ENCODE data around the gene SAMSN1. TPM values are rescaled to one million over a fixed set of nuclear protein-coding genes. Genes with fewer than 3 reads are reported as not detected.

The SAMSN1 gene
- total and polyA plus RNA-seq, 9 of the 15 experiments (the other 6 are each of a cell fraction or from before 2014, with no cell fraction given) = 101 to 223 (median 159) TPM

DNA sequence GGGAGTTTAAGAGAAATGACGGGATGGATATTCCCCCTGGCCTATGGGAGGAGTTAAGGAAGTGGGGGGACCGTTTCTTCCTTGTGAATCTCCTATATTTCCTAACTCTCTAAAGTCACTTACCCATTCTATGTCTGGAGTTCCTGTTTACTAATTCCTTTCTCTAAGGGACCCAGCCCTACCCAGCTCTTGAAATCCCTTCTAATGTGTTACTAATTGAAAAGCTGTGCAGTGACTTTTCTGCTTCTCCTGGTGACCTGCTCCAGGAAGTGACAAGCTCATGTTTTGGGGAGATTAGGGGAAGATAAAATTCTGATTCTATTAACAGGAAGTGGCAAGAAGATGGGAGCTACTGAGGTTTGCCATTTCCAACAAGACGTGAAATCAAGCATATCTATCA is 4.0 kb upstream of the SAMSN1 start (continued):
- TF ChIP-seq, protein P1, sequence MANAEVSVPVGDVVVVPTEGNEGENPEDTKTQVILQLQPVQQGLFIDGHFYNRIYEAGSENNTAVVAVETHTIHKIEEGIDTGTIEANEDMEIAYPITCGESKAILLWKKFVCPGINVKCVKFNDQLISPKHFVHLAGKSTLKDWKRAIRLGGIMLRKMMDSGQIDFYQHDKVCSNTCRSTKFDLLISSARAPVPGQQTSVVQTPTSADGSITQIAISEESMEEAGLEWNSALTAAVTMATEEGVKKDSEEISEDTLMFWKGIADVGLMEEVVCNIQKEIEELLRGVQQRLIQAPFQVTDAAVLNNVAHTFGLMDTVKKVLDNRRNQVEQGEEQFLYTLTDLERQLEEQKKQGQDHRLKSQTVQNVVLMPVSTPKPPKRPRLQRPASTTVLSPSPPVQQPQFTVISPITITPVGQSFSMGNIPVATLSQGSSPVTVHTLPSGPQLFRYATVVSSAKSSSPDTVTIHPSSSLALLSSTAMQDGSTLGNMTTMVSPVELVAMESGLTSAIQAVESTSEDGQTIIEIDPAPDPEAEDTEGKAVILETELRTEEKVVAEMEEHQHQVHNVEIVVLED (CRISPR knock-in tag; IDR thresholded peaks at IDR 0.05) = no peak
- TF ChIP-seq RFX7 (CRISPR knock-in tag; IDR thresholded peaks at IDR 0.05) = no peak
- no peak for TF ChIP-seq NFE2 (IDR thresholded peaks at IDR 0.05; ENCODE audit: low read depth)
- 0 out of 2 replicates have a peak, but pooled peaks have one; percentile 31 for TF ChIP-seq PML (IDR thresholded peaks at IDR 0.05; ENCODE audit: low read length)
- no peak for TF ChIP-seq TFAP4 (CRISPR knock-in tag; IDR thresholded peaks at IDR 0.05; ENCODE audit: borderline replicate concordance)
- TF ChIP-seq HMG20A (CRISPR knock-in tag; conservative IDR thresholded peaks at IDR 0.05) = no peak
- peak; percentile 32; the same call in 1 of the 2 replicates for TF ChIP-seq SOX6 (IDR thresholded peaks at IDR 0.05)
- TF ChIP-seq, protein P2, sequence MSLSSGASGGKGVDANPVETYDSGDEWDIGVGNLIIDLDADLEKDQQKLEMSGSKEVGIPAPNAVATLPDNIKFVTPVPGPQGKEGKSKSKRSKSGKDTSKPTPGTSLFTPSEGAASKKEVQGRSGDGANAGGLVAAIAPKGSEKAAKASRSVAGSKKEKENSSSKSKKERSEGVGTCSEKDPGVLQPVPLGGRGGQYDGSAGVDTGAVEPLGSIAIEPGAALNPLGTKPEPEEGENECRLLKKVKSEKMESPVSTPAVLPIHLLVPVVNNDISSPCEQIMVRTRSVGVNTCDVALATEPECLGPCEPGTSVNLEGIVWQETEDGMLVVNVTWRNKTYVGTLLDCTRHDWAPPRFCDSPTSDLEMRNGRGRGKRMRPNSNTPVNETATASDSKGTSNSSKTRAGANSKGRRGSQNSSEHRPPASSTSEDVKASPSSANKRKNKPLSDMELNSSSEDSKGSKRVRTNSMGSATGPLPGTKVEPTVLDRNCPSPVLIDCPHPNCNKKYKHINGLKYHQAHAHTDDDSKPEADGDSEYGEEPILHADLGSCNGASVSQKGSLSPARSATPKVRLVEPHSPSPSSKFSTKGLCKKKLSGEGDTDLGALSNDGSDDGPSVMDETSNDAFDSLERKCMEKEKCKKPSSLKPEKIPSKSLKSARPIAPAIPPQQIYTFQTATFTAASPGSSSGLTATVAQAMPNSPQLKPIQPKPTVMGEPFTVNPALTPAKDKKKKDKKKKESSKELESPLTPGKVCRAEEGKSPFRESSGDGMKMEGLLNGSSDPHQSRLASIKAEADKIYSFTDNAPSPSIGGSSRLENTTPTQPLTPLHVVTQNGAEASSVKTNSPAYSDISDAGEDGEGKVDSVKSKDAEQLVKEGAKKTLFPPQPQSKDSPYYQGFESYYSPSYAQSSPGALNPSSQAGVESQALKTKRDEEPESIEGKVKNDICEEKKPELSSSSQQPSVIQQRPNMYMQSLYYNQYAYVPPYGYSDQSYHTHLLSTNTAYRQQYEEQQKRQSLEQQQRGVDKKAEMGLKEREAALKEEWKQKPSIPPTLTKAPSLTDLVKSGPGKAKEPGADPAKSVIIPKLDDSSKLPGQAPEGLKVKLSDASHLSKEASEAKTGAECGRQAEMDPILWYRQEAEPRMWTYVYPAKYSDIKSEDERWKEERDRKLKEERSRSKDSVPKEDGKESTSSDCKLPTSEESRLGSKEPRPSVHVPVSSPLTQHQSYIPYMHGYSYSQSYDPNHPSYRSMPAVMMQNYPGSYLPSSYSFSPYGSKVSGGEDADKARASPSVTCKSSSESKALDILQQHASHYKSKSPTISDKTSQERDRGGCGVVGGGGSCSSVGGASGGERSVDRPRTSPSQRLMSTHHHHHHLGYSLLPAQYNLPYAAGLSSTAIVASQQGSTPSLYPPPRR (CRISPR knock-in tag; IDR thresholded peaks at IDR 0.05; ENCODE audit: borderline replicate concordance) = no peak
- TF ChIP-seq MEF2D (tag; conservative IDR thresholded peaks at IDR 0.05; ENCODE audit: low read depth) = no peak
- TF ChIP-seq ZNF778 (CRISPR knock-in tag; IDR thresholded peaks at IDR 0.05) = no peak
- TF ChIP-seq, protein P3, sequence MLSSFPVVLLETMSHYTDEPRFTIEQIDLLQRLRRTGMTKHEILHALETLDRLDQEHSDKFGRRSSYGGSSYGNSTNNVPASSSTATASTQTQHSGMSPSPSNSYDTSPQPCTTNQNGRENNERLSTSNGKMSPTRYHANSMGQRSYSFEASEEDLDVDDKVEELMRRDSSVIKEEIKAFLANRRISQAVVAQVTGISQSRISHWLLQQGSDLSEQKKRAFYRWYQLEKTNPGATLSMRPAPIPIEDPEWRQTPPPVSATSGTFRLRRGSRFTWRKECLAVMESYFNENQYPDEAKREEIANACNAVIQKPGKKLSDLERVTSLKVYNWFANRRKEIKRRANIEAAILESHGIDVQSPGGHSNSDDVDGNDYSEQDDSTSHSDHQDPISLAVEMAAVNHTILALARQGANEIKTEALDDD (IDR thresholded peaks at IDR 0.05) = peak; percentile 83
- 0 out of 4 replicates have a peak, but pooled peaks of 1 of the 2 experiments have one; percentile 20 for TF ChIP-seq FOXK2 (conservative IDR thresholded peaks at IDR 0.05 in 1 of 2, IDR thresholded peaks at IDR 0.05 in 1 of 2; ENCODE audit: low read depth in 2 of 2)
- no peak for TF ChIP-seq BHLHE40 (IDR thresholded peaks at IDR 0.05; ENCODE audit: low read length)
- no peak for TF ChIP-seq ZNF639 (CRISPR knock-in tag; conservative IDR thresholded peaks at IDR 0.05 in 1 of 2, IDR thresholded peaks at IDR 0.05 in 1 of 2)
- TF ChIP-seq, protein P4, sequence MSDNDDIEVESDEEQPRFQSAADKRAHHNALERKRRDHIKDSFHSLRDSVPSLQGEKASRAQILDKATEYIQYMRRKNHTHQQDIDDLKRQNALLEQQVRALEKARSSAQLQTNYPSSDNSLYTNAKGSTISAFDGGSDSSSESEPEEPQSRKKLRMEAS (CRISPR knock-in tag; IDR thresholded peaks at IDR 0.05) = no peak
- TF ChIP-seq ZNF584 (CRISPR knock-in tag; IDR thresholded peaks at IDR 0.05; ENCODE audit: low read depth) = no peak

All from K562 (cell line).